HG02852 (cell line): ENCODE data around the gene FFAR2.
"Not testable (repeated sequence)": the region's sequence is repeated elsewhere in the genome, so short reads cannot be mapped to it uniquely, and the experiment has no call there.

Experiments
- ATAC-seq: cut with Tn5 transposase; IDR thresholded peaks from one replicate; pipeline ENCODE4 v1.9.1; 2021; ENCODE audit warnings: mild to moderate bottlenecking, moderate library complexity; ENCODE audit not compliant: unreplicated experiment

The FFAR2 gene

GRCh38 chr19:35423406-35423805, 24.7 kb upstream of the FFAR2 start:
- not testable (repeated sequence) for ATAC-seq

GRCh38 chr19:35425682-35426081, 22.4 kb upstream of the FFAR2 start:
- no peak for ATAC-seq

- ATAC-seq = no peak
Observed at GRCh38 chr19:35427187-35427586, 20.9 kb upstream of the FFAR2 start.

DNA sequence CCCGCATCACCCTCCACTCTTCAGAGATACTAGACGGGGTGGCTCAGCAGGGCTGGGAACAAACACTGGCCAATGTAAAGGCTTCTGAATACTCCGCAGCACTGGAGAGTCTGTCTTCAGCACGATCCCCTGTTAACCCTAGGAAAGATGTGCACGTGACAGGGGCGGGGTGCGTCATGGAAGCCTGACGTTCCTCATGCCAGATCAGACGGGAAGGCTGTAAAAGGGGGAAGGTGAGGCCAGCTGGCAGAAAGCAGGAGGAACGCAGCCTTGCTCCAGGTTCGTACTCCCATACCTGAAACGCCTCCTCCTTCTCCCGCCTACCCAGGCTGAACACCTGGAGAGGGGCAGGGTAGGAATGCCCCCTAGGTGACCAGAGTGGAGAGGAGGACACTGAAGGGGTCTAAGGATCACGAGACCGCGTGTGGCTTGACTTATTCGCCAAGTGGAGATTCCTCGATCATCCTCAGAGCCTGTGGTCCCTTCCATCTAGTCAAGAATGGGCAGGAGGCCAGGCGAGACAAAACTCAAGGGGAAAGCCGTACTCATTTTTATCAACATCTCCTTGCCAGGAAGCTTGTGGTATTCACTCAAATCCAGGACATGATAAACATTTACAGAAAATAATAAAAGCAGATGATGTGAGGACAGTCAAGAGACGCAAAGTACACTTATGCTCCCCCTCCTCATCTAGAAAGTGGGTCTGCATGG, 18.2 kb upstream of the FFAR2 start:
- no peak for ATAC-seq

GRCh38 chr19:35430409-35431144, 17.5 kb upstream of the FFAR2 start:
- ATAC-seq = no peak

DNA sequence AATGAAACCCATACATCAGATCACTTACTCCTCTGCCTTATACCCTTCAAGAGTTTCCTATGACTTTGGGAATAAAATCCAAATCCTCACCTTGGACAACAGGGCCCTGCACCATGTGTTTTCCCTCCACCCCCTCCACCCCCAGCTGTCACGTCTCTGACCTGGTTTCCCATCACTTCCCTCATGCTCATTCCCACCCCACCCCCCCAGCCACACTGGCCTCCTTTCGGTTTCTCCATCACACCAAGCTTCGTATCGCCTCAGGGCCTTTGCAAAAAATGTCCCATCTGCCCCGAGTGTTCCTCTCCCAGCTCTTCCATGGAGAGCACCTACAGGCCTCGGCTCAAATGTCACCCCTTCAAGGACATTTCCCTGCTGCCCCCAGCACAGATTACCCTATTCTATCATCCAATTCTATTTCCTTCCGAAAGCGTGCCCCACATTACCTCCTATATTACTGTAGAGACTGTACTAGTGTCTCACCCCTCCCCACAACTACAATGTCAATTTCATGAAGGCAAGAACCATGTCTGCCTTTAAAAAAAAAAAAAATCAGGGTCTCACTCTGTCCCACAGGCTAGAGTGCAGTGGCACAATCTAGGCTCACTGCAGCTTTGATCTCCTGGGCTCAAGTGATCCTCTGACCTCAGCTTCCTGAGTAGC, 16.8 kb upstream of the FFAR2 start:
- no peak for ATAC-seq

DNA sequence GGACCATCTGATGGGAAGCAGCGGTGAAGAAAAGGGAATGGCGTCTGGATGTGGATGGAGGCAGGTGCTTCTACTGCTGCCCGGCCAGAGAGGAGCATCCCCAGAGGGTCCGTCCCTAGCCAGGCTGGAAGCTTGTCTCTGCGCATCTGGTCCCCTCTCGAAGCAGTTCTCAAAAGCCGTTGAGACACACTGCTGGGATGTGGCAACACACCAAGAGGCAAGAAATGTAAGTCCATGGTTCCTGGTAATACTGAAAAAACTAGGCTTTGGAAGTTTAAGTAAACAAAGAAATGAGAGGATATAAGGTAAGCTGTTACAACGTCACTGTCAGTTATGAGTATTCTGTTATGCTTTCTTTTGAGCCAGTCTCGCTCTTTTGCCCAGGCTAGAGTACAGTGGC, 15.1 kb upstream of the FFAR2 start:
- ATAC-seq = no peak

- ATAC-seq = no peak
Observed at GRCh38 chr19:35433448-35433847, 14.6 kb upstream of the FFAR2 start.

- no peak for ATAC-seq
Observed at GRCh38 chr19:35435896-35436295, 12.2 kb upstream of the FFAR2 start.

- no peak for ATAC-seq
Observed at GRCh38 chr19:35436477-35437405, 11.3 kb upstream of the FFAR2 start.

GRCh38 chr19:35437406-35437951, 10.6 kb upstream of the FFAR2 start:
- ATAC-seq = no peak

- no peak for ATAC-seq
Observed at GRCh38 chr19:35438096-35438495, 10.0 kb upstream of the FFAR2 start.

DNA sequence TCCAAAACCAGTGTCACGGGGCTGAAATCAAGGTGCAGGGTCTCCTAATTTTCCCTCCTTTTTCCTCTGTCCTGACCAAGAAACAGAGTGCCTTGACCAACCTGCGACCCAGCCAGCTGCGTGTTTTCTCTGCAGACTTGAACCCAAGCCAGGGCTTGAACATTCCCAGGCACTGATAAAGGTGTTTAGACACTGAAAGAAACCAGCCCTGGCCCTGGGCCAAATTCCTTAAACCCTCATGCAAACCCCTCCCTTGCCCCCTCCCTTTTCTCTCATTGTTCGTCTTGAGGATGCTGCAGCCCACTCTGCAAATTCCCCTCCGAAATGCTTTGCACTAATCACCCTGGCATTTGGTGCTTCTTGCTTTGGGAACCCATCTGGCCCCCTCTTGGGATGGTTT, 9.5 kb upstream of the FFAR2 start:
- no peak for ATAC-seq

DNA sequence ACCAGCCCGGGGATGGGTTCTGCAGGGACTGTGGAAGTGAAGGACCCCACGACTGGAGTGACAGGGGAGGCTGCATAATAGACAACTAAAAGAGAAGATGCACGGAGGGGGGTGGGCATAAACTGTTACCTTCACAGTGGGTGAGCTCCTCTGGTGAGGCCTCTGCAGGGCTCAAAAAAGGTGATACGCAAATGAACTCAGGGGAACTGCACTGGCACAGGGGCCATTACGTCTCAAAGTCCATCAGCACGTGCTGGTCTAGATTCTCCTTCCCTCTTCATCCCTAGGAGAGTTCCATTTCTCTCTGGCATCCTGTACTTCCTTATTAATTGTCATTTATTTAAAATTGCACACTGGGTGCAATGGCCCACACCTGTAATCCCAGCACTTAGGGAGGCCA, 8.1 kb upstream of the FFAR2 start:
- ATAC-seq = no peak

- no peak for ATAC-seq
Observed at GRCh38 chr19:35442091-35442490, 6.0 kb upstream of the FFAR2 start.

- ATAC-seq = no peak
Observed at GRCh38 chr19:35444735-35445134, 3.3 kb upstream of the FFAR2 start.

DNA sequence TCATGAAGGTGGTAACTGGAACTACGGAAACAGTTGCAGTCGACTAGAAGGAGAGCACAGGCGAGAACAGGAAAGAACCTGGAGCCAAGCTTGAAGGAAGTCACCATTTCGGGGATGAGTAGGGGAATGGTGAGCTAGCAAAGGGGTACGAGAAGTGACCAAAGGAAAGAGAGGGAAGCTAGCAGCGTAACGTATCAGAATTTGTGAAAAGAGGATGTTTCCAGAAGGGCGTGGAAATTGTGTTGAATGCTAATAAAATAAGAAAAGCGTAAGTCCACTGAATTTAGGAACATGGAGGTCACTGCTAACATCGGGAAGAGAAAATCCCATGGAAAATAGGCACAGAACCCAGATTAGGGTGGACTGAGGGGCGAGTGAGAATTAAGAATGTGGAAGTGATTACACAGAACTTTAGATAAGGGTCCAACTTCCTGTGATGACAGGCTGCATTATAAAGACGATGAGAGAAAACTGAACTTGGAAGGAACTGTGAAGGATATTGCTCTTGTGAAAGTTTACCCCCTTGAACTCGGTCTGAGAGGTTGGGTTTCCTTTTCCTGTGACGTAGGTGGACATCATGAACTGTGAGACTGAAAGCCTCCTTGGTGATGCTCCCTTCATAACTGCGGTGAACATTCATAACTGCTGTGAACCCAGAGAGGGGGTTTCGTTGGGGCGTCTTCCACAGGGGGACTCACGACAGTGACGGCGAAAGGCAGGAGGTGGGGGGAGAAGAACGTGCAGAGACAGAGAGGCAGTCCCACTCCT, 2.0 kb upstream of the FFAR2 start:
- ATAC-seq = no peak

- no peak for ATAC-seq
Observed at GRCh38 chr19:35449359-35450043, 1.4 kb downstream of the FFAR2 start.

DNA sequence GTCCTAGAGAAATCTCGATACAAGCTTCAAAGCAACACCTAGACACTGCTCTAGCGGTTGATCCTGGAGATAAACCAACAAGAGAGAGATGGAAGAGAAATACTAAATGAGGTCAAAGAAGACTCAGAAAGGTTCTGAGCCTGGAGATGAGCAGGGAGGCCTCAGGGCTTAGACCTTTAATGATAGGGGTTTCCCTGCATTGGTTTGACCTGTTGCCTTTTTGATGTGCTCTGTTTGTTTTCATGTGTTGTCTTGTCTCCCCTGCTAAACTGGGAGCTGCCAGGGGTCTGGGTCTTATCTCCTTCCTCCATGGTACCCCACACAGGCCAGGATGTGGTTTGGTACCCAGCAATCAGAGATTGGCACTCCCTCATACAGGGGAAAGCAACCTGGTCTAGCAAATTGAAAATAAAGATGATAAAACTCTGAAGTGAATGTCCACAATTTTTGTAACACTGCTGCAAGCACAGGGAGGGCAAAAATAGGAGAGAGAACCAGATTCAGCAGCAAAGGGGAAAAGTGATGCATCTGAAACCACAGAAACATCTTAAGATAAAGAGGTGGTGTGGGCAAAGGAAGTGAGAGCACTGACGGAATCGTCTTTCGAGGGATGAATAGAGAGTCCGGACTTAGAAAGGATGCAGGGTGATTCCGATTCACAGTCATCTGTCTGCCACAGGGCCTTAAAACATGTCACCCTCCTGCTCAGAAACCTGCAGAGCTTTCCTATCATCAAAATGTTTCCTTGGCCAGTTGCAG, 3.5 kb downstream of the FFAR2 start:
- no peak for ATAC-seq
